C4-2B (cell line): ENCODE results near the gene PHYHIPL.
"Not testable (repeated sequence)": the region's sequence is repeated elsewhere in the genome, so short reads cannot be mapped to it uniquely, and the experiment has no call there.

Experiments used
- H3K27ac ChIP-seq: fragments of 450-650 bp; 2 replicates; pipeline ENCODE4 v1.5.1; 2017
- CTCF ChIP-seq: fragments of 450-650 bp; conservative IDR thresholded peaks from 2 replicates; pipeline ENCODE4 v1.5.1; 2017; ENCODE audit warnings: mild to moderate bottlenecking
- ZFX ChIP-seq: fragments of 450-650 bp; IDR thresholded peaks from 2 replicates; pipeline ENCODE4 v1.6.1; 2017

The PHYHIPL gene

GRCh38 chr10:59190332-59190731, 13.9 kb downstream of the PHYHIPL start:
- no peak overlapping the region for H3K27ac ChIP-seq
- TF ChIP-seq CTCF, result no peak
- TF ChIP-seq ZFX, result no peak

DNA sequence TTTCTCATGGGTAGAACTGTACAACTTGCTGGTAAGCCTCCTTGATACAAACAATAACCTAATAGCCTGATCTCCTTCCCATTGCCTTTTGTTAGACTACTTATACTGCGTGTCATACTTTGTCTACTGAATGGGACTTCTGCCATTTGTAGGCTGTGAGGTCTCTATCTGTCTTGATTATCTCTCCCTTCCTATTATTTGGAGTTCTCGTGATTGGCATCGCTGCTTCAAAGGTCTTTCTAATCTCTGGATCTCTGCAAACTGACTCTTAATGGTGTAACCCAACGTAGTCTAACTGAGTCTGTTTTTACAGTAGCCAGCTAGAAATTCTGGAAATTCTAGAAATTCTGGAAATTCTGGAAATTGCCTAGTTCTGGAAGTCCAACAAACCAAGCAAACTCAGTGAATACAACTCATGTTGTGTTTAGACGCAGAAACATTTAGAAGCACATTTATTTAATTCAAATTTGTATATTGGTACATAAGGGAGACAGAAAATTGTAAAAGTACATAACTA, 29.8 kb downstream of the PHYHIPL start:
- TF ChIP-seq ZFX, result no peak
- TF ChIP-seq CTCF, result no peak
- H3K27ac ChIP-seq, result no peak overlapping the region

DNA sequence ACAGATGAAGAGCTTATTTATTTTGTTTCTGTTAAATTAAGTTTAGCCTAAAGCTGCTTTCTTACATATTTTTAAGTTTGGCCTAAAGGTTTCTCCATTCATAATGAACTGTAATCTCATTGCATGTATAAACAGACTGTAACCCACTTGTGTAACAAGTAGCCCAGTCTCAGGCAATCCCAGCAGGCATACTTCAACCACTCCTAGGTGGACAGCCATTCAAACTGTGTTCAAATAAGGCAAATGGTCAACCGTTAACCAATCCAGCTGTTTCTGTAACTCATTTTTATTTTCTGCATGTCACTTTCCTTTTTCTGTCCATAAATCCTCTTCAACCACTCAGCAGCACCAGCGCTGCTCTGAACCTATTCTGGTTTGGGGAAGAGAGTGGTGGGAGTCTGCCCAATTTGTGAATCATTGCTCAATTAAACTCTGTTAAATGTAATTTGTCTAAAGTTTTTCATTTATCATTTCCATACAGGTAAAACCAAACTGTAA, 35.9 kb downstream of the PHYHIPL start:
- no peak for TF ChIP-seq CTCF
- no peak for TF ChIP-seq ZFX
- no peak overlapping the region for H3K27ac ChIP-seq

GRCh38 chr10:59214160-59214559, 37.7 kb downstream of the PHYHIPL start:
- TF ChIP-seq ZFX (no peak), CTCF (no peak)
- H3K27ac ChIP-seq, result no peak overlapping the region

DNA sequence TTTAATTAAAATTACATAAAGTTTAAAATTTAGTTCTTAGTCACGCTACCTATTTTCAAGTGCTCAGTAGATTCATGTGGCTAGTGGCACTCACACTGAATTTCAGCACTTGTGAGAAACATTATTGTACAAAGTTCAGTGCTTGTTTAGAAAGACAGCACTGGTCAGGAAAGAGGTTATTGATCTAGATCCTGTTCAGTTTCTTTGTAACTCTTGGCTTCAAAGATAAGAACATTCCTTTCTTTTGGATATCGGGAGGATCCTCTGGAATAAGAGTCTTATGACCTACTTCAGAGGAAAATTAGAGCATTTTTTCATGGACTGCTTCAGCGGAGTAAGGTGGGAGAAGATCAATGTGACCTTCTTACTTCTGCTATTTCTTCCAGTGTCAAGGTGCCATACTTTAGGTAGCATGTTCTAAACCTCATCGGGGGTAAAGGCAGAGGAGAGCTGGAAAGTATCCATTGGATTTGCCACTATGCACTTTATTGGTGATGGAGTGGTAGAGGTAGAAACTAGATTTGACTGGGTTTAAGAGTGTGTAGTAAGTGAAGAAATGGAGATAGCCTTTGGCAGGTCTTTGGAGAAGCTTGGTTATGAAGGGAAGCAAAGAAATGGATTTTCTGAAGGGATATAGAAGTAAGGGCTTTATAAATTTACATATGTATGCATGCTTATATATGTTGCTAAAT, 39.9 kb downstream of the PHYHIPL start:
- no peak overlapping the region for H3K27ac ChIP-seq
- TF ChIP-seq CTCF (no peak), ZFX (no peak)

GRCh38 chr10:59222788-59223187, 46.3 kb downstream of the PHYHIPL start:
- no peak overlapping the region for H3K27ac ChIP-seq
- TF ChIP-seq CTCF, result no peak

DNA sequence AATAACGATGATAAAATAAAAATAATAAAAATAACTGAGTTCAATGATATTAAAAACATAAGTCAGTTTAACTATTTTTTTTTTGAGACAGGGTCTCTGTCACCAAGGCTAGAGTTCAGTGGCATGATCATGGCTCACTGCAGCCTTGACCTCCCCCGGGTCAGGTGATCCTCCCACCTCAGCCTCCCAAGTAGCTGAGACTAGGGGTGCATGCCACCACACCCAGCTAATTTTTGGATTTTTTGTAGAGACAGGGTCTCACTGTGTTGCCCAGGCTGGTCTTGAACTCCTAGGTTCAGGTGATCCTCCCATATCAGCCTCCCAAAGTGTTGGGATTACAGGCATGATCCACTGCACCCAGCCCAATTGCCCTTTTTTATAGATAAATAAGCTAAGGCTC, 47.2 kb downstream of the PHYHIPL start:
- not testable (repeated sequence) for H3K27ac ChIP-seq

DNA sequence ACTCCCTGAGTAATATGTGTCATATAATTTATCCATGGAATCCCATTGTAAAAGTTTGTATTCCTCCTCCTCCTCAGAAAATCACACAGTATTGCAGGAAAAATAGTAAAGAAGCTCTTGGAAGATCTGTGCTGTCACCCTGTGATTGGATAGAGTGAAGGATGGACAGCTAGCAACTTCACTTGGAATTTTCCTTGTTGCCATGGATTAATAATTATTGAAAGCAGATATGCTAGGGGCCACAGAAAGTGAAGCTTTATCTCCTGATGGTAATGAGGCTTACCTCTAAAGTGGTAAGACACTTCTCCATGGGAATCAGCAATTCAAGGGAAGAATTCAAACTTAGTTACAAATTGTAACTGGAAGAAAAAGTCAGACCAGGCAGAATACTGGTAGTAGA, 48.8 kb downstream of the PHYHIPL start:
- TF ChIP-seq ZFX, result no peak
- TF ChIP-seq CTCF, result no peak
- H3K27ac ChIP-seq, result no peak overlapping the region
